Measurements from ENCODE around the gene B4GALT1.

- TF ChIP-seq CTCF (IDR thresholded peaks at IDR 0.05), result no peak
- no peak for TF ChIP-seq POLR2A (IDR thresholded peaks at IDR 0.05)
Measured at GRCh38 chr9:33111631-33112030, 55.5 kb downstream of the B4GALT1 start.

Measured in lower leg skin (tissue), 3 donors.